Liver (tissue), 9 donors: Measurements from ENCODE around the gene OSBPL10. TPM values are rescaled to one million over a fixed set of nuclear protein-coding genes. Genes with fewer than 3 reads are reported as not detected.

Source experiments
- DNase-seq: peaks from one replicate; pipeline ENCODE4 v3.0.0-alpha.2; 2017; ENCODE audit warnings: low spot score
- H3K27ac ChIP-seq, 2 donors: one replicate each; pipeline ENCODE4 v1.7.0; 2013; ENCODE audit warnings: inconsistent platforms in 2 of 2, low read length in 2 of 2, control low read depth in 1 of 2, low read depth in 1 of 2, mild to moderate bottlenecking in 1 of 2
- H3K27me3 ChIP-seq, 4 donors: one replicate each; pipeline versions ENCODE4 v1.6.1 to v1.7.0; 2013; ENCODE audit warnings: low read length in 3 of 4, inconsistent platforms in 1 of 4, mild to moderate bottlenecking in 1 of 4, moderate library complexity in 1 of 4; ENCODE audit not compliant: control insufficient read depth in 4 of 4, insufficient read depth in 4 of 4
- H3K36me3 ChIP-seq, 4 donors: one replicate each; pipeline versions ENCODE4 v1.6.1 to v1.7.0; 2013; ENCODE audit warnings: low read length in 3 of 4, mild to moderate bottlenecking in 3 of 4, low read depth in 1 of 4, moderate library complexity in 1 of 4; ENCODE audit not compliant: control insufficient read depth in 4 of 4, insufficient read depth in 3 of 4
- H3K4me1 ChIP-seq, 4 donors: one replicate each; pipeline versions ENCODE4 v1.6.1 to v1.7.0; 2013; ENCODE audit warnings: low read length in 3 of 4, mild to moderate bottlenecking in 3 of 4, moderate library complexity in 1 of 4; ENCODE audit not compliant: control insufficient read depth in 4 of 4, insufficient read depth in 4 of 4
- H3K4me3 ChIP-seq, 3 donors: one replicate each; pipeline versions ENCODE4 v1.6.1 to v1.7.0; 2013; ENCODE audit warnings: low read length in 3 of 3, control low read depth in 1 of 3, low read depth in 1 of 3, mild to moderate bottlenecking in 1 of 3
- H3K9ac ChIP-seq, 2 donors: one replicate each; pipeline ENCODE4 v1.7.0; 2013; ENCODE audit warnings: low read length in 2 of 2, mild to moderate bottlenecking in 2 of 2, moderate library complexity in 2 of 2, control low read depth in 1 of 2, low read depth in 1 of 2
- H3K9me3 ChIP-seq, 4 donors: one replicate each; pipeline versions ENCODE4 v1.6.1 to v1.7.0; 2013; ENCODE audit warnings: low read length in 3 of 4; ENCODE audit not compliant: control insufficient read depth in 4 of 4
- EGR1 ChIP-seq, 2 donors: IDR thresholded peaks; 2 replicates each; pipeline ENCODE4 v1.6.1; 2016 to 2018; ENCODE audit warnings: antibody characterized with exemption in 2 of 2, low read depth in 2 of 2
- FOXA1 ChIP-seq: IDR thresholded peaks from 2 replicates; pipeline ENCODE4 v1.6.1; 2016; ENCODE audit warnings: antibody characterized with exemption
- FOXA2 ChIP-seq: IDR thresholded peaks from 2 replicates; pipeline ENCODE4 v1.6.1; 2016; ENCODE audit warnings: antibody characterized with exemption
- GABPA ChIP-seq, 2 donors: IDR thresholded peaks in 1 of 2; conservative IDR thresholded peaks in 1 of 2; 2 replicates each; pipeline ENCODE4 v1.6.1; 2016; ENCODE audit warnings: antibody characterized with exemption in 2 of 2, mild to moderate bottlenecking in 1 of 2, moderate library complexity in 1 of 2
- HNF4A ChIP-seq, 2 donors: conservative IDR thresholded peaks; 2 replicates each; pipeline ENCODE4 v1.6.1; 2016; ENCODE audit warnings: antibody characterized with exemption in 2 of 2, mild to moderate bottlenecking in 2 of 2
- JUND ChIP-seq, 2 donors: IDR thresholded peaks; 2 replicates each; pipeline ENCODE4 v1.6.1; 2016; ENCODE audit warnings: antibody characterized with exemption in 2 of 2
- NR2F2 ChIP-seq: IDR thresholded peaks from 2 replicates; pipeline ENCODE4 v1.6.1; 2016; ENCODE audit warnings: antibody characterized with exemption
- RAD21 ChIP-seq, 2 donors: IDR thresholded peaks; 2 replicates each; pipeline ENCODE4 v1.6.1; 2016; ENCODE audit warnings: antibody characterized with exemption in 2 of 2, mild to moderate bottlenecking in 2 of 2
- RXRA ChIP-seq, 2 donors: IDR thresholded peaks; 2 replicates each; pipeline ENCODE4 v1.6.1; 2017 to 2018; ENCODE audit warnings: antibody characterized with exemption in 2 of 2, mild to moderate bottlenecking in 1 of 2
- TAF1 ChIP-seq: conservative IDR thresholded peaks from 2 replicates; pipeline ENCODE4 v1.6.1; 2016; ENCODE audit warnings: antibody characterized with exemption, mild to moderate bottlenecking
- YY1 ChIP-seq: IDR thresholded peaks from 2 replicates; pipeline ENCODE4 v1.6.1; 2016; ENCODE audit warnings: antibody characterized with exemption, mild to moderate bottlenecking
- WGBS: extraction: QIAGEN DNeasy Blood & Tissue Kit; methylation state at CpG from one replicate; pipeline ENCODE4 v1.1.7; 2013; 5-methylcytosine and 5-hydroxymethylcytosine counted together
- polyA plus RNA-seq, 2 donors: library from polyadenylated mRNA; stranded (reverse) in 1 of 2; unstranded in 1 of 2; fragments of 200-250 nt in 1 of 2; fragments of >200 nt in 1 of 2; fragmentation: Nextera tagmentation in 1 of 2; extraction: Ambion mirVana in 1 of 2; gene quantifications; one replicate each; pipeline versions ENCODE4 v1.2.1 to v1.2.3, GENCODE V29; 2013 to 2015
- total RNA-seq, 2 donors: library from RNA; depleted of rRNA; stranded (reverse); fragments of >200 nt; gene quantifications; one replicate each; pipeline ENCODE4 v1.2.3, GENCODE V29; 2014
- TF ChIP-seq, protein P1 (sequence below): IDR thresholded peaks from 2 replicates; pipeline ENCODE4 v1.6.1; 2016; ENCODE audit warnings: antibody characterized with exemption
- TF ChIP-seq, protein P2 (sequence below): IDR thresholded peaks from 2 replicates; pipeline ENCODE4 v1.6.1; 2016; ENCODE audit warnings: antibody characterized with exemption
- TF ChIP-seq, protein P3 (sequence below): IDR thresholded peaks from 2 replicates; pipeline ENCODE4 v1.6.1; 2016; ENCODE audit warnings: antibody characterized with exemption
- donor health status: healthy.
- donor health status: healthy.
- donor health status: healthy.
- donor health status: healthy.
- donor health status: healthy.

The OSBPL10 gene
- total and polyA plus RNA-seq, 4 donors: 0.75 to 4.0 (median 1.7) TPM

DNA sequence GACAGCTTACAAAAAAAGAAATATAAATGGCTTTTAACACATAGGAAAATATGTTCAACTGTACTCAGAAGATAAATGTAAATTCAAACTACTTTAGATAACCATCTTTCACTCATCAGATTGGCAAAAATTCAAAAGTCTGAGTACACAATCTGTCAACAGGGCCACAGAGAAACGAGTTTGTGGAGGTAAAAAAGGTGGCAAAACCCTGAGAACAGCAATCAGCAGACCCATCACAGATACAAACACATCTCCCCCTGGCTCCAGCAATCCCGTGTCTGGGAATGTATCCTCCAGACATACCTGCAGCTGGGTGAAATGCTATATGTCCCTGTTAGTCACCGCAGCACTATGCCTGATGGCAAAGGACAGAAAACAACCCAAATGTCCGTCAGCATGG, 149.5 kb downstream of the OSBPL10 start:
- 72% methylated on average over 4 of the region's 4 CpGs for WGBS
- H3K9me3 ChIP-seq: no peaks in the 10 kb centered on the region
- H3K4me1 ChIP-seq: no peaks in the 10 kb centered on the region
- no peak overlapping the region for H3K9ac ChIP-seq
- H3K36me3 ChIP-seq: no peaks in the 10 kb centered on the region
- H3K4me3 ChIP-seq: no peak overlapping the region
- TF ChIP-seq, protein P1, sequence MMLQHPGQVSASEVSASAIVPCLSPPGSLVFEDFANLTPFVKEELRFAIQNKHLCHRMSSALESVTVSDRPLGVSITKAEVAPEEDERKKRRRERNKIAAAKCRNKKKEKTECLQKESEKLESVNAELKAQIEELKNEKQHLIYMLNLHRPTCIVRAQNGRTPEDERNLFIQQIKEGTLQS: no peak
- TF ChIP-seq, protein P2, sequence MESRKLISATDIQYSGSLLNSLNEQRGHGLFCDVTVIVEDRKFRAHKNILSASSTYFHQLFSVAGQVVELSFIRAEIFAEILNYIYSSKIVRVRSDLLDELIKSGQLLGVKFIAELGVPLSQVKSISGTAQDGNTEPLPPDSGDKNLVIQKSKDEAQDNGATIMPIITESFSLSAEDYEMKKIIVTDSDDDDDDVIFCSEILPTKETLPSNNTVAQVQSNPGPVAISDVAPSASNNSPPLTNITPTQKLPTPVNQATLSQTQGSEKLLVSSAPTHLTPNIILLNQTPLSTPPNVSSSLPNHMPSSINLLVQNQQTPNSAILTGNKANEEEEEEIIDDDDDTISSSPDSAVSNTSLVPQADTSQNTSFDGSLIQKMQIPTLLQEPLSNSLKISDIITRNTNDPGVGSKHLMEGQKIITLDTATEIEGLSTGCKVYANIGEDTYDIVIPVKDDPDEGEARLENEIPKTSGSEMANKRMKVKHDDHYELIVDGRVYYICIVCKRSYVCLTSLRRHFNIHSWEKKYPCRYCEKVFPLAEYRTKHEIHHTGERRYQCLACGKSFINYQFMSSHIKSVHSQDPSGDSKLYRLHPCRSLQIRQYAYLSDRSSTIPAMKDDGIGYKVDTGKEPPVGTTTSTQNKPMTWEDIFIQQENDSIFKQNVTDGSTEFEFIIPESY: no peak
- TF ChIP-seq GABPA (IDR thresholded peaks at IDR 0.05 in 1 of 2, conservative IDR thresholded peaks at IDR 0.05 in 1 of 2) (no peak), YY1 (no peak), TAF1 (no peak), FOXA1 (no peak), RXRA (IDR thresholded peaks at IDR 0.05) (no peak), NR2F2 (no peak)
- H3K27ac ChIP-seq: no peak overlapping the region
- H3K27me3 ChIP-seq: no peaks in the 10 kb centered on the region
- DNase-seq: no peak

DNA sequence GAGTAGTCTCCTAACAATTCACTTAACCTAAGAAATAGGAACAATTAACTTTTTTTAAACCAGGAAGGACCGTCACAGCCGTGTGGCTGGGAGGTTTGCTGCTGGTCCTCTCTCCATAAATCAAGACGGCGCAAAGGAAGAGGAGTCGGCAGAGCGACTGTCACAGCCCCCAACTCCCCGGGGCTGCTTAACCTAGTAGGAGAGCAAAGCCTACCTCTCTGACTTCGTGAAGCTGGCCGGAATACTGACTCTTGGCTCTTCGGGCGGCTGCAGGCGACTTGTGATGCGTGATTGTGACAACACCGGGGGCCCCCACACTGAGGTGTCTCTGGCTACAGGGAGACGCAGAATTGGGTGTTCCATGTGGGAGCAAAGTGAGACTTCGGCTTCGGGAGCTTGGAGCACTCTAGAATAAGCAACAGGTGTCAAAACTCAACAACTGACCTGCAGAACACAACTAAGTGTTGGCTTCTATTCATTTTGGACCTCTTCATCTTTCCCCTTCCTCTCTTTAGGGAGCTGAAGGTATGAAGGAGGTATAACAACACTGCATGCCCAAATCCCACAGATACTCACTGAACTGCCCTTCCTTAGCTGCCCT, 151.1 kb downstream of the OSBPL10 start:
- Histone ChIP-seq H3K27ac (no peak overlapping the region), H3K27me3 (no peaks in the 10 kb centered on the region), H3K36me3 (no peaks in the 10 kb centered on the region), H3K9ac (no peak overlapping the region), H3K4me1 (no peaks in the 10 kb centered on the region), H3K9me3 (no peaks in the 10 kb centered on the region), H3K4me3 (no peak overlapping the region)
- TF ChIP-seq TAF1 (no peak), HNF4A (conservative IDR thresholded peaks at IDR 0.05) (no peak), RXRA (IDR thresholded peaks at IDR 0.05) (no peak)
- TF ChIP-seq, protein P3, sequence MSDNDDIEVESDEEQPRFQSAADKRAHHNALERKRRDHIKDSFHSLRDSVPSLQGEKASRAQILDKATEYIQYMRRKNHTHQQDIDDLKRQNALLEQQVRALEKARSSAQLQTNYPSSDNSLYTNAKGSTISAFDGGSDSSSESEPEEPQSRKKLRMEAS: no peak
- DNase-seq: no peak
- 88% methylated on average over 17 of the region's 17 CpGs for WGBS

DNA sequence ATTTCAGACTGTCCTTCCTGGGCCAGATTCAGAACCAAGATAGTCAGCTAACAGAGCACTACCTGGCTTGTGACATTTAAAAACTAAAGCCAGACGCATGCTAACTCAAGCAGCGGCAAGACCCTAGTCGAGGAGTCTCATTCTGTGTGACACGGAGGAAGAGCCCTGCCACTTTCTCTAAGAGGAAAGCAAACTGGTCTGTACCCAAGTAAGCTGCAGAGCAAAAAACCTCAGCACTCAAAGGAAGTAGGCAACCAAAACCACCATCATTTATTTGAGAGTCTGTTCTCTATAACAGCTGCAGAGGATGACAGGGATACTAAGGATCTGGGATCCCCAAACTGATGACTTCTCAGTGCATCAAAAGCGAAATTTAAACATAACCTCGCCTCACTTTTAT, 152.1 kb downstream of the OSBPL10 start:
- no peaks in the 10 kb centered on the region for H3K9me3 ChIP-seq
- TF ChIP-seq FOXA2: no peak
- no peak for TF ChIP-seq JUND (IDR thresholded peaks at IDR 0.05)
- no peak for TF ChIP-seq EGR1 (IDR thresholded peaks at IDR 0.05; ENCODE audit: low read depth in 2 of 2)
- TF ChIP-seq TAF1: no peak
- TF ChIP-seq RAD21 (IDR thresholded peaks at IDR 0.05): no peak
- TF ChIP-seq, protein P1: no peak
- H3K27me3 ChIP-seq: peaks cover 0 to 4% (median 0%) of the 10 kb centered on the region in 4 donors
- H3K36me3 ChIP-seq: no peaks in the 10 kb centered on the region
- DNase-seq: no peak
- no peak overlapping the region for H3K9ac ChIP-seq
- 89% methylated on average over 6 of the region's 6 CpGs for WGBS
- no peaks in the 10 kb centered on the region for H3K4me1 ChIP-seq
- no peak overlapping the region for H3K4me3 ChIP-seq
- H3K27ac ChIP-seq: no peak overlapping the region
